GM19239 (cell line): ENCODE results near the gene SNCG.
"Not testable (repeated sequence)": the region's sequence is repeated elsewhere in the genome, so short reads cannot be mapped to it uniquely, and the experiment has no call there.

ENCODE experiments used
- DNase-seq: peaks from one replicate; pipeline ENCODE4 v3.0.0; 2011; ENCODE audit warnings: low spot score; ENCODE audit not compliant: insufficient read length
- FAIRE-seq: peaks from 2 replicates; lab custom pipeline; 2011; peaks lifted over from hg19 to GRCh38; lab: Jason Lieb, UNC

Gene SNCG

GRCh38 chr10:86972613-86973380 is 14.4 kb downstream of the SNCG start:
- DNase-seq (no peak), FAIRE-seq (no peak)

- FAIRE-seq = no peak
Measured at GRCh38 chr10:86974484-86974883, 16.1 kb downstream of the SNCG start.

GRCh38 chr10:86976362-86977056 is 18.1 kb downstream of the SNCG start:
- no peak for DNase-seq
- no peak for FAIRE-seq

More at GRCh38 chr10:86974484-86974883, 16.1 kb downstream of the SNCG start:
- DNase-seq = no peak

- not testable (repeated sequence) for FAIRE-seq, DNase-seq
Measured at GRCh38 chr10:86978457-86978856, 20.1 kb downstream of the SNCG start.

GRCh38 chr10:86979296-86979818 is 21.0 kb downstream of the SNCG start:
- no peak for DNase-seq

GRCh38 chr10:86979977-86980448 is 21.6 kb downstream of the SNCG start:
- DNase-seq = no peak
- no peak for FAIRE-seq

More at GRCh38 chr10:86979296-86979818, 21.0 kb downstream of the SNCG start:
- FAIRE-seq = no peak

- DNase-seq, FAIRE-seq: not testable (repeated sequence)
Measured at GRCh38 chr10:86981020-86981419, 22.6 kb downstream of the SNCG start.

GRCh38 chr10:86981716-86982115 is 23.3 kb downstream of the SNCG start:
- no peak for FAIRE-seq
- no peak for DNase-seq

GRCh38 chr10:86984498-86984897 is 26.1 kb downstream of the SNCG start:
- DNase-seq, FAIRE-seq: not testable (repeated sequence)

- FAIRE-seq (no peak), DNase-seq (no peak)
Measured at GRCh38 chr10:86988520-86988919, 30.1 kb downstream of the SNCG start.

- not testable (repeated sequence) for FAIRE-seq, DNase-seq
Measured at GRCh38 chr10:86991362-86991761, 33.0 kb downstream of the SNCG start.

- DNase-seq (no peak), FAIRE-seq (peak; percentile 57)
Measured at GRCh38 chr10:86992456-86992855, 34.1 kb downstream of the SNCG start.

GRCh38 chr10:86992929-86993328 is 34.5 kb downstream of the SNCG start:
- DNase-seq = no peak
- FAIRE-seq = no peak

- not testable (repeated sequence) for DNase-seq, FAIRE-seq
Measured at GRCh38 chr10:86999802-87000403, 41.5 kb downstream of the SNCG start.

GRCh38 chr10:87000491-87000890 is 42.1 kb downstream of the SNCG start:
- FAIRE-seq (no peak), DNase-seq (no peak)

- not testable (repeated sequence) for FAIRE-seq, DNase-seq
Measured at GRCh38 chr10:87007124-87007523, 48.7 kb downstream of the SNCG start.

GRCh38 chr10:87007674-87008073 is 49.3 kb downstream of the SNCG start:
- not testable (repeated sequence) for FAIRE-seq, DNase-seq

GRCh38 chr10:87008303-87008702 is 49.9 kb downstream of the SNCG start:
- FAIRE-seq, DNase-seq: not testable (repeated sequence)

- FAIRE-seq, DNase-seq: not testable (repeated sequence)
Measured at GRCh38 chr10:87009134-87009696, 50.8 kb downstream of the SNCG start.
